Right lobe of liver (tissue), 4 donors: ENCODE results near the gene RXFP3.

Source experiments
- POLR2A ChIP-seq: fragments of 450-650 bp; IDR thresholded peaks from one replicate; pipeline ENCODE4 v1.6.1; 2017; ENCODE audit warnings: antibody characterized with exemption, mild to moderate bottlenecking
- TF ChIP-seq, protein P1 (sequence below), 4 donors: fragments of 200-600 bp in 3 of 4; fragments of 450-650 bp in 1 of 4; IDR thresholded peaks; one replicate each; pipeline versions ENCODE4 v1.5.1 to v1.8.0; 2016 to 2022; ENCODE audit warnings: antibody characterized with exemption in 4 of 4, mild to moderate bottlenecking in 2 of 4
- donor health status: DM: no; HTN: no; CAD: no.
- donor health status: DM: no; HTN: no; CAD: no.
- donor health status: DM: no; HTN: yes; CAD: no.

DNA sequence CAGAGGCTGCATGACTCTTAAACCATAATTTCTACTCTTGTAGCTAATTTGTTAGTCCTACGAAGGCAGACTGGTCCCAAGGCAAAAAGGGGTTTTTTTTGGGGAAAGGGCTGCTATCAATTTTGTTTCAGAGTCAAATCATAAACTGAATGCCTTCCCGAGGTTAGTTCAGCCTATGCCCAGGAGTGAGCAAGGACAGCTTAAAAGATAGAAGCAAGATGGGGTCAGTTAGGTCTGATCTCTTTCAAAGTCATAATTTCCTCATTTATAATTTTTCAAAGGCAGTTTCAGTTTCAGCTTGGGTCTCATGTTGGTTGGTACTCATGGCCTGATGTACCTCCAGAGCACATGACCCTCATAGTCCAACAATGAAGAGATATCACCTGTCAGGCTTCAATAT is 7.9 kb upstream of the RXFP3 start:
- TF ChIP-seq, protein P1, sequence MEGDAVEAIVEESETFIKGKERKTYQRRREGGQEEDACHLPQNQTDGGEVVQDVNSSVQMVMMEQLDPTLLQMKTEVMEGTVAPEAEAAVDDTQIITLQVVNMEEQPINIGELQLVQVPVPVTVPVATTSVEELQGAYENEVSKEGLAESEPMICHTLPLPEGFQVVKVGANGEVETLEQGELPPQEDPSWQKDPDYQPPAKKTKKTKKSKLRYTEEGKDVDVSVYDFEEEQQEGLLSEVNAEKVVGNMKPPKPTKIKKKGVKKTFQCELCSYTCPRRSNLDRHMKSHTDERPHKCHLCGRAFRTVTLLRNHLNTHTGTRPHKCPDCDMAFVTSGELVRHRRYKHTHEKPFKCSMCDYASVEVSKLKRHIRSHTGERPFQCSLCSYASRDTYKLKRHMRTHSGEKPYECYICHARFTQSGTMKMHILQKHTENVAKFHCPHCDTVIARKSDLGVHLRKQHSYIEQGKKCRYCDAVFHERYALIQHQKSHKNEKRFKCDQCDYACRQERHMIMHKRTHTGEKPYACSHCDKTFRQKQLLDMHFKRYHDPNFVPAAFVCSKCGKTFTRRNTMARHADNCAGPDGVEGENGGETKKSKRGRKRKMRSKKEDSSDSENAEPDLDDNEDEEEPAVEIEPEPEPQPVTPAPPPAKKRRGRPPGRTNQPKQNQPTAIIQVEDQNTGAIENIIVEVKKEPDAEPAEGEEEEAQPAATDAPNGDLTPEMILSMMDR (IDR thresholded peaks at IDR 0.05): no peak
- no peak for TF ChIP-seq POLR2A
